HT1080 (cell line): ENCODE results near the gene RERE. TPM values are rescaled to one million over a fixed set of nuclear protein-coding genes. Genes with fewer than 3 reads are reported as not detected.

Experiments
- DNase-seq: peaks from one replicate; pipeline ENCODE4 v3.0.0-alpha.2; 2015; ENCODE audit warnings: low read depth
- polyA plus RNA-seq, 2 experiments: library from polyadenylated mRNA; depleted of rRNA; stranded (reverse); fragments of >200 nt; gene quantifications; 2 replicates each; pipeline ENCODE4 v1.2.3, GENCODE V29; 2015
- total RNA-seq: library from RNA; depleted of rRNA; stranded (reverse); fragments of >200 nt; shearing (Covaris generic); gene quantifications from 2 replicates; pipeline ENCODE4 v1.2.3, GENCODE V29; 2014; rRNA removed

RERE gene
- 9.6 and 12.4 TPM in 2 replicates for total RNA-seq
- 17.6 and 25.0 TPM in 2 replicates for polyA plus RNA-seq (2015; cell fraction: cytosol; rRNA removed)
- 29.7 and 30.7 TPM in 2 replicates for polyA plus RNA-seq (2015; cell fraction: nucleus; rRNA removed)

DNA sequence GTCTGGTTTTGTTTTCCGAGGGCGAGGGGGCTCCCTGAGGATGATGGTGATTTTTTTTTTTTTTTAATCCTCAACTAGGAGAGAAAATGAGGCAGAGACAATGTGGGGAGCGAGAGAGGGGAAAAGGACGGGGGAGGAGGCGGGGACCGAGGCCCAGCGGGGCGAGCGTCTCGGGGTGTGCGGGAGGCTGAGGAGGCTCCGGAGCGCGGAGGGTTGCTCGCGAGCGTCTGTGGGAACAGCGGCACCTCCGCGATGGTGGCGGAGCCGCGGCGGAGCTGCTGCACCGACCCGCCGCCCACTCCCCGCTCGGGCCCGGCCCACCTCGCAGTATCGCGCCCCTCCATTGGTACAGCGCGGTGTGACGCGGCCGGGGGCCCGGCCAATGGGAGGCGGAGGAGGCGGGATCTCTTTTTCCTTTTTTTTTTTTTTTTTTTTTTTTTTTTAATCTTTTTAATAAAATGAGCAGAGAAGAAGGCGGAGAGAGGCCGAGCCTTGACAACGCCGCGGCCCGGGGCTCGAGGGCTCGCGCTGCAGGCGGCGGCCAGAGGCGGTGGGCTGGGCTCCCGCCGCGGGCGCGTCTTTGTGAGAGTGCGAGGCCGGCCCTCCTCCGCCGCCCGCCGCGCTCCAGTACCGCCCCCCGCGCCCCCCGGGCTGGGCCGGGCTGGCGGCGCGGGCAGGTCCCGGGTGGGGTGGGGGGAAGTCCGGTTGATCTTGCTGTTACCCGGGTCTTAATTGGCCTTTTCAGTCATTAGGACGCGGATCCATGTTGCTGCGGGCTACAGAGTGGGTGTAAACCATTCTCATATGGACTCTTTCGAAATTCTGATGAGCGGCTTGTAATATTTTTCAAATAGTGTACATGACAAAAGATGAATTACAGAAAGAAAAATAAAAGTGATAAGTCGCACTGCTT, at the start of gene RERE:
Gene RERE, minus strand, starts transcription at position 229 of the 913 bp plus-strand sequence.
- peak; percentile 90 for DNase-seq

DNA sequence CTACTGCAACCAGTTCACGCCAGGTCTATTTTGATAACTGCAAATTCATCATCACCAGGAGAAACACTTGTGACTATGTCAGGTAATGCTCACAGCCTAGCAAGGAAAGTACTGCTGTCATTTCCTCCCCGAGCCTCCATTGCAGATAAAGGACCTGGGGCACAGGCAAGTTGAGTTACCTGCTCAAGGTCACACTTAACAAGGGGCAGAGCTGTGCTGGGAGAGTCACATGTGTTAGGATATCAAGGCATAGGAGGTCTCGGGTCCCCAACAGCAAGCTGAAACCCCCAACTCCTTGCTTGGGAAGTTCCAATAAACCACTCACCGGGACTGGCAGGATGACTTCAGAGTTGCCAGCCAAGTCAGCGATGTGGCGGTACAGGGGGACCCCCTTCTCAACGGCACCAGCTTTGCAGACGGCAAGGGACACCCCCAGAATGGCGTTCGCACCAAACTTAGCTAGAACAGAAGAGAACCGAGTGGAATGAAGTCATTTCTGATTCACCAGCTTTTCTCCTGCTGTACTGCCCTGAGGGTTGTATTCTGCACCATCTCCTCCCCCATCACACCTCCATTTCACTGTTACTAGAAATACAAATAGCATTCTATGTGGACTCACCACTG, 49.5 kb upstream of the RERE start:
- no peak for DNase-seq

DNA sequence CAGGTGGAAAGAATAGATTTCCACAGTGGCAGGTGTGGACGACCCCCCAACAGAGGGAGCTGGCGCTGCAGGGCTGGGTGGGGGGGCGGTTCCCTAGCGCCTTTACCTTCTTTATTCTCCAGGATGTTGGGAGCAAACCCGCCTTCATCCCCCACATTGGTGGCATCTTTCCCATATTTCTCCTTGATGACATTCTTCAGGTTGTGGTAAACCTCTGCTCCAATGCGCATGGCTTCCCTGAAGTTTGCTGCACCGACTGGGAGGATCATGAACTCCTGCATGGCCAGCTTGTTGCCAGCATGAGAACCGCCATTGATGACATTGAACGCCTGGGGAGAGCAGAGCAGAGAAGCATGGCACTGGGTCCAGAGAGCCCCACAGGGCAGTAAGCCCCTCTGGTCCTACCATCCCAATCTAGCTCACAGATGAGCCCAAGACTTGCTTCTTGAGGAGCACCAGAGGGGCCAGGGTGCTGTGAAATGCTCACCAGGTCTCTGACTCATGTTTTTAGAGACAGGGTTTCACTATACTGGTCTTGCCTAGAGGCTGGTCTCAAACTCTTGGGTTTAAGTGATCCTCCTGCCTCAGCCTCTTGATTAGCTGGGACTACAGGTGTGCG, 48.8 kb upstream of the RERE start:
- no peak for DNase-seq

DNA sequence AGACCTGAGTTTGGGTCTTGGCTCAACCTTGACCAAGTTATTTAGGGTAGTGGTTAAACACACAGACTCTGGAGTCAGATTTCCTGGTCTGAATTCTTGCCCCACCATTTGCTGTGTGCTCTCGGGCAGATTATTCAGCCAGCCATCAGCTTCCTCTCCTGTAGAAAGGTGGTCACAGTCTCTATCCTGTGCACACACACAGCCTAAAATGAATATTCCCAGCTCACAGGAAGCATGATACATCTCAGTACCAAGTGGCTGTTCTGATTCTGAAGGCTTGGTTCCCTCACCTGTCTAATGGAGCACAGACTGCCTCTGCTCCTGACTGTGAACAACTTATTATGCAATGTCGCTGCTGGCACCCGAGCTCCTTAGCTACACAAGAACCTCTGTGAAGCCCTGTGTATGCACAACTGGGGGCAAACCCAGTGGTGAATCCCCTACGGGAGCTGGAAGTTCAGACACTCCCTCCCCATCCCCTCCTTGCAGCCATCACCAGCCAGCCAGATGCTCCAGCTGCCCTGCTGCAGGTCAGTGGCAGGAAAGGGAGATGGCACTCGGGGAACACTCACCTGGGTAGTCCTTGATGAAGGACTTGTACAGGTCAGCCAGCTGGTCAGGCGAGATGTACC, 47.4 kb upstream of the RERE start:
- DNase-seq: no peak

DNA sequence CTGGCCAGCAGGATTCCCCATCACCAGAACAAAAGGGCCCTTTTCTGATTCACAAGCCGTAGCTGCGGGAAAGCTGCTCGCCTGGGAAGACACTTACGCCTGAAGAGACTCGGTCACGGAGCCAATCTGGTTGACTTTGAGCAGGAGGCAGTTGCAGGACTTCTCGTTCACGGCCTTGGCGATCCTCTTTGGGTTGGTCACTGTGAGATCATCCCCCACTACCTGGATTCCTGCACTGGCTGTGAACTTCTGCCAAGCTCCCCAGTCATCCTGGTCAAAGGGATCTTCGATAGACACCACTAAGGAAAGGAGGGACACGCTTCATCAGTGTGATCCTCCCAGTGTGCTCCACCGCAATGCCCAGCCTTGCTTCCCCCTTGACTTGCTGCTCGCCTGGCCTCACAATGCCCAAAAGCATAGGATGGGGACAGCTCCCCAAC, 46.4 kb upstream of the RERE start:
- no peak for DNase-seq

DNA sequence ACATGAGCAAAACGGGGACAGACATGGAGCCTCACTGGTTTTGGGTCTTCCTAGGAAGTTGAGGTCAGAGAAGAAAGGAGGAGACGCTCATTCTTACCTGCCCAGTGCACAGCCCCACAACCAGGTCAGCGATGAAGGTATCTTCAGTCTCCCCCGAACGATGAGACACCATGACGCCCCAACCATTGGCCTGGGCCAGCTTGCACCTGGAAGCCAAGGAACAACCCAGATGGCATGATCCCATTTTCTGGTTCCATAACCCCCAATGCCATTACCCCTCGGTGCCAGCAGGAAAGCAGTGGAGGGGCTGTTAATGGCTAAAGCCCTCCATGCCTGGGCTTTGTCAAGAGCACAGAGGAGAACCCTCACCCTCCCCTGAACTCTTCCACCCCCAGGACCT, 45.7 kb upstream of the RERE start:
- no peak for DNase-seq

DNA sequence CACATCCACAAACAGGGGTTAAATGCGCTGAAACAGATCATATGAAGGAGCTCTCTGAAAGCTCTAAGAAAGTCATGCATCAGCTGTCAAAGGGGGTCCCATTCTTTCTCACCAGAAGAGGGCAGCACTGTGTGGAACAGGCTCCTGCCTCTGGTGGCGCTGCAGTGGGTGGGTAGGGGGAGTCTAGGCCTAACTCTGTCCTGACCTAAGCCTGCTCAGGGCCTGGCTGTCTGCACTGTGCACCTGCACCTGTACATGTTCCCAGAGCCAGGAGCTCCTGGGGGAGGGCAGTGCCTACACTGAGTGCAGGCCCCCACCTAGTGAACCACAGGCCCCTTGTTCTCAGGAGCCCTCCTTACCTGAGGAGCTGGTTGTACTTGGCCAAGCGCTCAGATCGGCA, 45.1 kb upstream of the RERE start:
- no peak for DNase-seq

DNA sequence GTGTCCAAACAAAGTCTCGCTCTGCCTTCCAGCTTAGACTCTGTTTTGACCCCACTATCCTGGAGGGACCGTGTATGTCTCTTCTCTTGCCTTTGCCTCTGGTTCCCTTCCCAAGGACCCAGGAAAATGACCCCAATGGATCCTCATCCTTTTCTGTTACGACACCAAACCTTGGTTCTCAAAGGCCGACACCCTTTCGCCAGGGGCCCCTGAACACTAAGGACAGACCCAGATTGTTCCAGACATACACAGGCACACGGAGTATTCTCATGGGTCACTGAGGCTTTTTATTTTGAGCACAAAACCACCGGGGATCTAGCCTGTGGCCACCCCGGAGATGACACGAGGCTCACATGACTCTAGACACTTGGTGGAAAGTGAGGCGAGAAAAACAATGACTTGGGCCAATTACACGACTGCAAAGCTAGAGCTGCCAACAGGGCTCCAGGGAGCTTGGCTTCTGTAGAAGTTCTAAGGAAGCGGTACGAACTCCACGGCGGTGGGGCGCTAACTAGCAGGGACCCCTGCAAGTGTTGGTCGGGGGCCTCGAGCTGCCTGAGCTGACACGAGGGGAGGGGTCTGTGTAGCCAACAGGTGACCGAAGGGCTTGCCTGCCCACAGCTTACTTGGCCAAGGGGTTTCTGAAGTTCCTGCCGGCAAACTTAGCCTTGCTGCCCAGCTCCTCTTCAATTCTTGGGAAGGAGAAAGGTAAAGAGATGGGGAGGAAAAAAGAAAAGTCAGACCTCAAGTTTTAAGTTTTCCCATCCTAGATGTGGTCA, 43.5 kb upstream of the RERE start:
- DNase-seq: no peak

DNA sequence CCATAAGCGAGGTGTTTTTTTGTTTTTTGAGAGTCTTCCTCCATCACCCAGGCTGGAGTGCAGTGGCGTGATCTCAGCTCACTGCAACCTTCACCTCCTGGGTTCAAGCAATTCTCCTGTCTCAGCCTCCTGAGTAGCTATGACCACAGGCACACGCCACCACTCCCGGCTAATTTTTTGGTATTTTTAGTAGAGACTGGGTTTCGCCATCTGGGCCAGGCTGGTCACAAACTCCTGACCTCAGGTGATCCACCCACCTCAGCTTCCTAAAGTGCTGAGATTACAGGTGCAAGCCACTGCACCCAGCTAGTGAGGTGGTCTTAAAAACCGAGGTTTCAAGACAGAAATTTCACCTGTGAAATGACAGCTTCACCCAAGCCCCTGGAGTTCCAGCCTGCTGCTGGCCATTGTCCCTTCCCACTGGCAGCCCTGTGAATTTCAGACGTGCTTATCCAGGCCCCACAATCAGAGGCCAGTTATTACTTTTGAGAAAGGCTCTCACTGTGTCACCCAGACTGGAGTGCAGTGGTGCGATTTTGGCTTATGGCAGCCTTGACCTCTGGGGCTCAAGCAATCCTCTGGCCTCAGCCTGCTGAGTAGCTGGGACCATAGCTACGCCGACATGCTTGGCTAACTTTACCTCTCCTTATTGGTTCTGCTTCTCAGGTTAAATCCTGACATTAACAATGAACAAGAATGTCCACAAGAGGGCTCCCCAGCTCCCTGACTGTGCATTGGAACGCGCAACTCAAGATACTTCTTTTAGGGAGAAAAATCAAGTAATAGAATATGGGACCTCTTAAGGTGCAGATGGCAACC, 41.7 kb upstream of the RERE start:
- DNase-seq: peak; percentile 56

DNA sequence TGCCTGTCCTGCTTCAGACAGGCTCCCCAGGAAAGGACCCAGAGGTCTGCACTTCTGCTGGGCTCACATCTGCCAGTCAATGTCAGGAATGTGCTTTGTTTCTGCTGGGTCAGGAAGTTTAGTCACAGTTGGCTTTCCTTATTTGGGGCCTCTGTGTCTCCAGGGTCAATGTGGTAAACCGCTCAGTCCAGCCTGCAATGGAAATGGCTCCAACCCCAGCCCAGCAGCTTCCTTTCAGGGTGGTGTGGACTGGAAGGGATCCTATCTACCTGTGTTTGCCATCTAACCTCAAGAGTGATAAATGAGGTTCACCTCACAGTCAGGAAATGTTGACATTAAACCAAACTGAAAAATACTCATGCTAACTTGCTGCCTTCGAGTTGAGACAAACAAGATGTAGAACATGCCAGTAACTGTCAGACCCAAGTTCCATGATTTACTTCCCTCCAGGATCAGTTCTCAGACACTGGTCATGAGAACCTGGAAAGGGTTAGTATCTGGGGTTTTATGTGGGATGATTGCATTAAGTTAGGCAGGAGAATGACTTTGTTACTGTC, 40.8 kb upstream of the RERE start:
- peak; percentile 92 for DNase-seq

DNA sequence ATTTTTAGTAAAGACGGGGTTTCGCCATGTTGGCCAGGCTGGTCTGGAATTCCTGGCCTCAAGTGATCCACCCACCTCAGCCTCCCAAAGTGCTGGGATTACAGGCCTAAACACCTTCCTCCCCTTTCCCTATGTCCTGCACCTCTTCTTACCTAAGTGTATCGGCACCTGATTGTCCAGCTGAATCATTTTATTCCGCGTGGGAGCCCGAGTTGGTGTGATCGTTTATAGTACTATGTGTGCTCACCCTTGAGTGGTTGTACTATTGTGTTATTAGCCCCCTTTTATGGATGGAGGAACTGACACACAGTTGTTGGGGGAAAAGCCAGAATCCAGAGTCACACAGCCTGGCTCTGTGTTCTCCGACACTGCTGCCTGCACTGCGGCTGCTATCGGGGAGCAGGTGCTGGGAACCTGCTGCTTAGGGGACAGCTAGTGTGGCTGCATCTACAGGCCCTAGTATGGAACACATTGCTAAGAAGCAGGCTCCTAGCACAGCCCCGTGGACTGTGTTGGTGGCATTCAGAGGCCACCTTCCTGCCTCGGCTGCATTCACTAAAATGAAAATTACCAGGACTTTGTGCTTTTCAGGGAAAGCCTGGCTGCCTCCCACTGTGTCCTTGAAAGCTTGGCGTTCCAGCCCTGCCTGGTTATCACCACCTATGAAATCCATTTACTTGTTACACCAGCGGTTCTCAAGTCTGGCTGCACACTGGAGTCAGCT, 39.4 kb upstream of the RERE start:
- DNase-seq: no peak

DNA sequence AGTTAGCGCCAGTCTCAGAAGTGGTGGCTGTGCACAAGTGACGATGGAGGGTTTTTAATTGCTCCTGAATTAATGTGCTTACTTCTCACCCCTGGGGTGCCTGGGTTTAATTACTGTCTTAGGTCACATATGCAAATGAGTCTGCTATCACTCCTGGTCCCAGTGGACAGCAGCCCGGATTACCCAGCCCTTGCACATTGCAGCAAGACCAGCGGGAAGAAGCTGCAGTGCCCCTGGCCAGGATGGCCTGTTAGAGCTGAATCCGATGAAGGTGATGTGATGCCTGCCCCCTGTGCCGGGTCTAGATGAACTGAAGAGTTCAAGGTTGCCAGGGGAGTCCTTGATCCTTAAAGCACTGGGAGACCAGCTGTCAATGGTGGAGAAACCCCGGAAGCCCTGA, 36.8 kb upstream of the RERE start:
- DNase-seq: no peak

DNA sequence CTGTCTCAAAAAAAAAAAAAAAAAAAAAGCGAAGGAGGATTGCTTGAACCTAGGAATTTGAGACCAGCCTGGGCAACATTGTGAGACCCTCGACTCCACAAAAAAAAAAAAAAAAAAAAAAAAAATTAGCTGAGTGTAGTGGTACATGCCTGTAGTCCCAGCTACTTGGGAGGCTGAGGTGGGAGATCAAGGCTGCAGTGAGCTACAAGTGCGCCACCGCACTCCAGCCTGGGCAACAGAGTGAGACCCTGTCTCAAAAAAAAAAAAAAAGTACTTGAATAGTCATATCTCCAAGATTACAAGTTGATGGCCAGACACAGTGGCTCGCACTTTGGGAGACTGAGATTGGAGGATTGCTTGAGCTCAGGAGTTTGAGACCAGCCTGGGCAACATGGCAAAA, 33.6 kb upstream of the RERE start:
- DNase-seq: no peak

DNA sequence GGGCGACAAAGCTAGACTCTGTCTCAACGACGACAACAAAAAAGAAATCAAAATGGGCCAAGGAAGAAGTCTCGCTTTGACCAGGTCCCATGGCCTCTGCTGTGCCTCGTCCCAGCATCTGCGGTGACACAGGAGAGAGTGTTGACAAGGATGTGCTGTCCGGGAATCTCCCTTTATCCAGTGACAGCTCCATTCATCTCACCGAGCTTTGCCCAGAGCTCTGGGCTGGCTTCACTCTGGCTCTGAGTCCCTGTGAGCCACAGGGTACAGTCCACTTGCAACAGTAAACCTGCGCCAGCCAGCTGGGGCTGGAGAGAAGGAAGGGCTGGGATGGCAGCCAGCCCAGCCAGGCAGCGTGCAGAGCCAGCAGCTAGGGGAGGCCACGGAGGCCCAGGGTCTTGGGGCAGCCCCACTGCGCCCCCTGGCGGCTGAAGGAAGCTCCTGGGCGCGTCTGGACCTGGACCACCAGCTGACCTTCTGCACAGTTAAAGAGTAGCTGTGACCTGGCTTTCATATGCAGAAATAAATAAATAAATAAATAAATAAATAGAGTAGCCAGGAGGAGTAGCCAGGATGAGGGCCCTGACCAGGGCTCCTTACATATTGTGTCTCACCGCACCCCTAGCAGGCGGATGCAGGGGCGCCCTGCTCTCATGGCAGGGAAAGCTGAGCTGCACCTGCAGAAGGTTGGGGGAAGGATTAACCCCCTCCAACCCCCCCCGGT, 31.4 kb upstream of the RERE start:
- peak; percentile 87 for DNase-seq

DNA sequence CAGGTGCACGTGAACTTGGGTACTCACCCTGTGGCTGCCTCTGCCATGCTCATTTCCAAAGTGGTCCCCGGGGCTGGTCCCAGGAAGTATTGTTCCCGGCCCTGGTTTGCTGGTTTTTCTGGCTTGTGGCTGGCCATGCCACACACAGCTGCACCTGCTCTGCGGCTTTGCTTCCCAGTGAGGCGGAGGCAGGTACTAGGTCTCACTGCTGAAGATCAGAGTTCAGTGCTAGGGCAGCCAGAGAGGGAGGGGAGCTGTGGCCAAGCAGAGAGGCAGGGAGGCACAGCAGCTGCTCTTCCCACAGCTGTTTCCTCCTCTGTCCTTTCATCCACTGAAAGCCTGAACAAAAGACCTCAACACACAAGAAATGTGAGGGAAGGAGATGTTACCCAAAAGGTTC, 30.6 kb upstream of the RERE start:
- DNase-seq: no peak

DNA sequence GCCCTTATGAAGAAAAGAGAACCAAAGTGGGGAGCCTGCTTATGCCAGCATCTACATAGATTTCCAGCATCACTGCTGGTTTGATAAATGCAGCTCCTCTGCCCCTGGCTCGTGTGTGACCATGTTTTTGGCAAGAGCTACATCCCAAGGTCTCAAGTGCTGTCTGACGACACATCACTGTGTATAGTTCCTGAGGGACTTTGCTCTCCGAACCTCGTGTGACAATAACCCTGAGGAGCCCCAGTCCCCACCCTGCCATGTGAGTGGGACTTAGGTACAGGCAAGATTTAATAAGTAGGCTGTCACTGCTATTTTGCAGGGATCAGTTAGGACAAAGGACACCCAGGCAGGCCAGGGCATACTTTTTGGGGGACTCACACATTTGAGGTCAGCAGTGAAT, 28.8 kb upstream of the RERE start:
- no peak for DNase-seq

DNA sequence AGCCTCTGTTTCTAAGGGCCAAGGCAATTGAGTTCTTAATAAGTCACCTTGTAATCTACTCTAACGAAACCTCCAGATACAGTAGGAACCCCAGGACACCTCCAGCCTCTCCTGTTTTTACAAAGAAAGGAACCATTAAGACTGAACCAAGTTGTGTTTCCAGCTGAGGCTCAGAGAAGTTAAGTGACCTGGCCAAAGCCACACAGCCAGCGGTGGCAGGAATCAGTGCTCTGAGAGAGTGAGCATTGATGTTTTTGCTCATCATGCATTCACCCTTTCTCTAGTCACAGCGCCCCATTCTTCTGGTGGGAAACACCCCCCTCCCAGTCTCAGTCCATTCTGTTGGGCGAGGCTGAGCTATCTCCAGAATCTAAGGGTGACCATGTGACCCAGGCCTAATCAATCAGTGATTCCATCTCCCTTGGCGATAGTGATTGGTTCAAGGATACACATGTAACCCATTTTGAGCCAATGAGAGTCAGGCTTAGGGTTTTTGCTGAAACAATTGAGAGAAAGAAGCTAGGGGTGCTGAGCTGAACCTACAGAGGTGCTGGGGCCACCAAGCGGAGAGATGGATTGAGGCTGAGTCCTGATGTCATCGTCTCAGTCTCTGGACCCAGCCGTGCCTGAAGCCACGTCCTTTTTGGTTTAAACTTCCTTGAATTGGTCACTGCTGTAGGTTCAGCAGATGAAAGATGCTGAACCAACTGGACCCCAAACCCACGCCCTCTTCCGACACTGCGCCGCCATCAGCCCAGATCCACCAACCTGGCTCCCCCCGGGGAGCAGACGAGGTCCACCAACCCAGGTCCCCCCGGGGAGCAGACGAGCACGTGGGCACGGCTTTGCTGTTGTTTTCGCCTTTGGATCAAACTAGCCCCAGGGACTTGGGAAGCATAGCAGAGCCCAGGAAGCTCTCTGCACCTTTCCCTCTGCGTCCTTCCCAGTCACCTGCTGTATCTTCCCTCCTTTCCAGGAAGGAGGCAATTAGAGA, 28.0 kb upstream of the RERE start:
- DNase-seq: no peak
